Right lobe of liver (tissue), 6 donors: Measurements from ENCODE around the gene XPOT. TPM values are rescaled to one million over a fixed set of nuclear protein-coding genes. Genes with fewer than 3 reads are reported as not detected.

Source experiments
- ATAC-seq, 4 donors: fragments of 200-7000 bp; cut with Tn5 transposase; one replicate each; pipeline ENCODE4 v1.9.1; 2020; ENCODE audit warnings: mild to moderate bottlenecking in 4 of 4, moderate library complexity in 4 of 4
- DNase-seq, 3 donors: peaks; one replicate each; pipeline ENCODE4 v3.0.0-alpha.2; 2020
- H3K27ac ChIP-seq, 3 donors: fragments of 200-600 bp; one replicate each; pipeline ENCODE4 v1.8.0; 2022
- H3K27me3 ChIP-seq, 2 donors: fragments of 200-600 bp; one replicate each; pipeline ENCODE4 v1.8.0; 2022
- H3K36me3 ChIP-seq, 4 donors: fragments of 200-600 bp; sonication (generic) in 1 of 4; one replicate each; pipeline versions ENCODE4 v1.5.1 to v1.8.0; 2017 to 2022; ENCODE audit warnings: control low read depth in 1 of 4
- H3K4me1 ChIP-seq, 4 donors: fragments of 200-600 bp; sonication (generic) in 1 of 4; one replicate each; pipeline versions ENCODE4 v1.5.1 to v1.8.0; 2017 to 2022; ENCODE audit warnings: control low read depth in 1 of 4
- H3K4me3 ChIP-seq, 3 donors: fragments of 200-600 bp; one replicate each; pipeline ENCODE4 v1.8.0; 2022
- H3K9me3 ChIP-seq, 4 donors: fragments of 200-600 bp; sonication (generic) in 1 of 4; one replicate each; pipeline versions ENCODE4 v1.5.1 to v1.8.0; 2017 to 2022; ENCODE audit warnings: control low read depth in 1 of 4
- CTCF ChIP-seq, 4 donors: fragments of 200-600 bp in 3 of 4; fragments of 450-650 bp in 1 of 4; IDR thresholded peaks; one replicate each; pipeline versions ENCODE4 v1.5.1 to v1.8.0; 2016 to 2022; ENCODE audit warnings: antibody characterized with exemption in 4 of 4, mild to moderate bottlenecking in 2 of 4
- POLR2A ChIP-seq: fragments of 450-650 bp; IDR thresholded peaks from one replicate; pipeline ENCODE4 v1.6.1; 2017; ENCODE audit warnings: antibody characterized with exemption, mild to moderate bottlenecking
- whole genome bisulfite sequencing: methylation state at CpG from one replicate; pipeline ENCODE4 v1.1.6; 2018; ENCODE audit warnings: low coverage, low lambda C conversion rate; ENCODE audit not compliant: insufficient coverage; ENCODE audit errors: missing lambda C conversion rate; 5-methylcytosine and 5-hydroxymethylcytosine counted together
- intact Hi-C, 2 donors: fragments of 100-400 bp; cut with DNase I; formaldehyde crosslinking; loops; one replicate each; pipeline versions ENCODE4 v1.11.2 to v1.14.1; 2022
- total RNA-seq, 6 experiments: library from RNA; depleted of rRNA in 2 of 6; stranded (reverse); fragments of >200 nt in 2 of 6; fragmentation: NEBNext Ultra II Directional in 3 of 6; extraction: Animal tissue kit (Norgen Biotek cat#: 25700) in 3 of 6; gene quantifications; one replicate each; pipeline versions ENCODE4 v1.1.0 to v1.2.4, GENCODE V29; 2016 to 2023
- donor health status: DM: no; HTN: yes; CAD: no.
- donor health status: DM: no; HTN: no; CAD: no.
- donor health status: DM: no; HTN: no; CAD: no.
- donor health status: DM: no; HTN: yes; CAD: no.
- donor health status: DM: no; HTN: yes; CAD: no.

XPOT gene
- total RNA-seq, 6 experiments from 2014 or later, result 27.3 to 43.9 (median 34.0) TPM

- H3K27ac ChIP-seq, result no peak overlapping the region
- H3K4me1 ChIP-seq, result peaks cover 0 to 12% (median 0%) of the 10 kb centered on the region in 4 donors
- intact Hi-C loops, result no loop called here
- ATAC-seq, result no peak
- H3K36me3 ChIP-seq, result peaks cover 0 to 60% (median 18%) of the 10 kb centered on the region in 4 donors
- TF ChIP-seq CTCF (IDR thresholded peaks at IDR 0.05), result no peak
- TF ChIP-seq POLR2A, result no peak
- H3K27me3 ChIP-seq, result no peaks in the 10 kb centered on the region
- DNase-seq, result no peak
- H3K9me3 ChIP-seq, result no peaks in the 10 kb centered on the region
- H3K4me3 ChIP-seq, result no peak overlapping the region
These were observed 62.0 kb downstream of the XPOT start for GRCh38 chr12:64466178-64466577.

- Histone ChIP-seq H3K9me3 (no peaks in the 10 kb centered on the region), H3K4me3 (no peak overlapping the region), H3K4me1 (no peaks in the 10 kb centered on the region), H3K27ac (no peak overlapping the region), H3K27me3 (no peaks in the 10 kb centered on the region), H3K36me3 (peaks cover 0 to 62% (median 17%) of the 10 kb centered on the region in 4 donors)
- 44% methylated on average over 2 of the region's 5 CpGs for WGBS
- intact Hi-C loops, result no loop called here
- ATAC-seq (no peak), DNase-seq (no peak)
- TF ChIP-seq POLR2A, result no peak
- no peak for TF ChIP-seq CTCF (IDR thresholded peaks at IDR 0.05)
These were observed 64.8 kb downstream of the XPOT start for GRCh38 chr12:64468966-64469365.

GRCh38 chr12:64469455-64470142, 65.4 kb downstream of the XPOT start:
- ATAC-seq, result no peak
- Histone ChIP-seq H3K27me3 (no peaks in the 10 kb centered on the region), H3K36me3 (peaks cover 0 to 62% (median 15%) of the 10 kb centered on the region in 4 donors), H3K9me3 (no peaks in the 10 kb centered on the region), H3K27ac (no peak overlapping the region), H3K4me1 (no peaks in the 10 kb centered on the region), H3K4me3 (no peak overlapping the region)
- intact Hi-C loops, result loop anchor here in 1 of 2 donors (10.0 kb wide), 1 partner anchor 45 kb away; no protein-coding TSS in a partner anchor
- no peak for TF ChIP-seq POLR2A
- no peak for TF ChIP-seq CTCF (IDR thresholded peaks at IDR 0.05)
- WGBS, result 100% methylated on average over 2 of the region's 2 CpGs
- no peak for DNase-seq

- no peaks in the 10 kb centered on the region for H3K4me1 ChIP-seq
- ATAC-seq (no peak), DNase-seq (no peak)
- 100% methylated on average over 2 of the region's 2 CpGs for WGBS
- intact Hi-C loops, result loop anchor here in 1 of 2 donors (10.0 kb wide), 1 partner anchor 46 kb away; no protein-coding TSS in a partner anchor
- H3K4me3 ChIP-seq, result no peak overlapping the region
- H3K27ac ChIP-seq, result no peak overlapping the region
- TF ChIP-seq POLR2A, result no peak
- no peak for TF ChIP-seq CTCF (IDR thresholded peaks at IDR 0.05)
- H3K9me3 ChIP-seq, result peaks cover 0 to 1% (median 0%) of the 10 kb centered on the region in 4 donors
- no peaks in the 10 kb centered on the region for H3K27me3 ChIP-seq
- H3K36me3 ChIP-seq, result peaks cover 0 to 56% (median 12%) of the 10 kb centered on the region in 4 donors
These were observed 66.3 kb downstream of the XPOT start for GRCh38 chr12:64470495-64470894.
